ENCODE results near the gene FAM124A.

- TF ChIP-seq POLR2A (IDR thresholded peaks at IDR 0.05) (no peak), CTCF (IDR thresholded peaks at IDR 0.05) (no peak)
These were observed 69.9 kb downstream of the FAM124A start for GRCh38 chr13:51292000-51292565.
